GM21723 (cell line): ENCODE measurements around the gene MLN.

ENCODE experiments used
- ATAC-seq: cut with Tn5 transposase; IDR thresholded peaks from one replicate; pipeline ENCODE4 v1.9.1; 2021; ENCODE audit warnings: mild to moderate bottlenecking, moderate library complexity; ENCODE audit not compliant: unreplicated experiment

The MLN gene

DNA sequence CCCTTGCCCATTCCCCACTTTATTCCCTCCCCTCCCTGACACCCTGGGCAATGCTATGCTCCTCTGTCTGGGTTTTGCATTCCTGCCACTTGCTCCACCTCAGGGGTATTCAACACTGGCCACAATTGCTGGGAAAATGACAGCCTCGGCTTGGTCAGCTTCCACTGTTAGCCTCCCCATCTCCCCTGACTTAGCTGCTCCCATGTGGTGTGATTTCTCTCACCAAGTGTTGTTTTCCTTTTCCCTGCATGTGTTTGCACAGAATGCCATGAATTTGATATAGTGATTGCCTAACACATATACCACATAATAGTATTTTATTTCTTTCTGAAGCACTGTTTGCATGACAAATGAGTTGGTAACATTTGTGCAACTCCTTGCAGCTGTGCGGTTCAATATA is 13.4 kb downstream of the MLN start:
- ATAC-seq, result no peak

- ATAC-seq, result no peak
Measured at GRCh38 chr6:33789550-33789895, 14.3 kb downstream of the MLN start.

- ATAC-seq, result peak; percentile 92
Measured at GRCh38 chr6:33788694-33789549, 14.9 kb downstream of the MLN start, which contains the start of gene LEMD2. LEMD2 (minus strand) TSS chr6:33789130; CDS start chr6:33789116, 14 bp downstream.

DNA sequence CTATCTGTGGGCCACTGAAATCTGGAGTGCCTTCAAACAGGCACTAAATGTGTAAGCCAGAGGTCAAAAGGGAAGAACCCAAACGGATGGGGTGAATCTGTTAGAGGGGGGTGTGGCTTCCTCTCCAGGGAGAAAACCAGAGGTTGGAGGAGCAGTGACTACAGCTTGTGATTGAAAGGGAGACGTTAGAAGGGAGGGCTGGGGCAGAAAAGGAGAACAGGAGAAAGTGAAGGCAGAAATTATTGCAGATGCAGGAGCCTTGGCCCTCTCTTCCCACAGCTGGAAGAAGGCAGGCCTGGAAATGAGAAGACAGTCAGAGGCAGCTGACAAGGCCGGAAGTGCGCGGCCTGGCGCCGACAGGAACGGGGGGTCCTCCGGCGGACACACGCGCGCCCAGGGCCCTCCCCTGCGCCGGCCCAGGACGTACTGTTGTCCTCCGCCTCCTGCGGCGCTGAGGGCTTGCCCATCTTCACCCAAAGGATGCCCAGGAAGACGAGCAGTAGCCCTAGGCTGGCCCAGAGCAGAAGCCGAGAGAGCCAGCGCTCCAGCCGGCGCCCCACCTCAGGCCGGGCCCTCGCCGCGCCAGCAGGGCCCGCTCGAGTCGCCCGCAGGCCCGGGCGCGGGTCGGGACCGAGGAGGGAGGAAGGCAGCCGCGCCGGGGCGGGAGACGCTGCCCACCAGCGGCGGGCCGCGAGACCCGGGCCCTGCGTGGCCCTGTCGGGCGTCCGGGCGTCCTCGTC is 15.7 kb downstream of the MLN start:
- peak; percentile 48 for ATAC-seq

GRCh38 chr6:33787346-33787953 is 16.4 kb downstream of the MLN start:
- ATAC-seq, result no peak

DNA sequence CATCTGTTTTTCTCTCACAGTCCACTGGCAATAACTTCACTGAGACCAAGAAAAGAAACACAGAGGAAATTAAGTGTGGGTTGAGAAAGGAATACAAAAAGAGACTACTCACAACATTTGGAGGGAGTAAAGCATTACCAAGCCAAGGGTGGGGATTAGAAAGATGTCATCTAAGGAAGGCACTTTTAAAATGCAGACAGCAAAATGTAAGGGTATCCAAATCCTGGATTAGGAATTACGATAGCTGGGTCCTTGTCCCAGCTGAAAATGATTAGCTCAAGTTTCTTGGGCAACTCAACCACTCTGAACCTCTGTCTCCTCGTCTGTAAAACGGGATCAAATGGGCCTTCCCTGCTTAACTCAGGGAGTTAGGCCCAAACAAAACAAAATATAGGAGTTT is 17.1 kb downstream of the MLN start:
- no peak for ATAC-seq

DNA sequence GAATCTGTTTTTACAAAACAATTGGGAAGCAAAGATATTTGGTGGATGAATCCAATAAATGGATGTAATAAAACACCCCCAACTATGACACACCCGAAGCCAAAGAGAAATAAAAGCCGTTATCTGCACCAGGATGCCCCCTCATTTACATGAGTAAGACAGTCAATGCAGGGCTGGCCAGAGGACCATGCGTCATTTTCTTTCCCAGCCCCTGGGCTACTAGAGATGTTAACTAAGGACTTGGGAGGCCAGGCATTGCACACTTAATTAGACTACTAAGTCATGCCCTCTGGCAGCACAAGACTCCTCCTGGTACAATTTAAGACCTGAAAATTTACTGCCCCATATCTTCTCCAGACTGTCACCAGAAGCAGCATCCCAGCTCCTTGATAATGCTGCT is 18.0 kb downstream of the MLN start:
- ATAC-seq, result no peak

DNA sequence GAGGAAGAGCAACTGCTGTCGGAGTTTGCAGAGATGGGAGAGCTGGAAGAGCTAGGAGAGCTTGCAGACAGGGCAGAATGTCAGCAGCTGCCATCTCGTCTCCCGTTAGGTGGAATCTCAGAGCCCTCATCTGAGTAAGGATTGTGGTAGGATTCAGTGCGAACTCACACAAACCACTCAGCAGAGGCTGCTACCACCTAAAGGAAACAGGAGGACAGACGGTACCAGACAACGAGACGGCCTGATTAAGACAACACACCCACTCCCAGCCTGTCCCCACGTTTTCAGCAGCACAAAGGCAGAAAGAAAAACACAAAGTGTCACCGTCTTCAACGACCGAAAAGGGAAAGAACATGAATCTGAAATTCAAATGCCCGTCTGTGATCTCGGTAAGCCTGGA is 19.0 kb downstream of the MLN start:
- ATAC-seq, result no peak

DNA sequence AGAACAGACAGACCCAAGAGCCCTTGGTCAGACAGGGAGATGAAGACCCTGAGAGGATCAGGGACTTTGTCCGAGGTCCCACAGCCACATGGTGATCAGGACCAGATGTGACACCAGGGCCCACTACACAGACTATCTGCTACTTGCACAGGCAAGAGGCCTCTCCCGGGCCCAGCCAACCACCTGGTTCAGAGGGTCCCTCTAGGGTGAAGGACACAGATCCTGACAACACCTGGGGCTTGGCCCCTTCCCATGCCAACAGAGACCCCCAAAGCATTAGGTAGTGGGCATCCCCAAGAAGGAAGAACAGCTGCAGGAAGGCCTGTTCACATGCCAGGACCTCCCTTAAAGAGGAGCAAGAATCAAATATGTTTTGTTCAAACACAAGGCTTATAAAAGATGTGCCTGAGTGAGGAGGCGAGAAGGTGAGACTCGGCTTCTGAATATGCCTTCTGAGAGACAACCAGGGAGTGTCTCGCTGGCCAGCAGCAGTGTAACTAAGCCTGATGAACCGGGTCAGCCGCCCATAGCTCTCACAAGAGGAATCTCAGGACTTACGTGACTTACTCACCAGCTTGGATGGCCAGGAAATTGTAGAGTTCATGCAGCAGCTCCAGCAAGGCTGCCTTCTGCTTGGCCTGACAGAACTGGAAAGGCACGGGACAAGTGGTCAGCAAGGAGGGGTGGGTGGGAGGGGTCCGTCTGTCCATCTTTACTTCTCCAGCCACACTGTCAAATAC is 19.9 kb downstream of the MLN start:
- no peak for ATAC-seq

- no peak for ATAC-seq
Measured at GRCh38 chr6:33782561-33782960, 21.2 kb downstream of the MLN start.

DNA sequence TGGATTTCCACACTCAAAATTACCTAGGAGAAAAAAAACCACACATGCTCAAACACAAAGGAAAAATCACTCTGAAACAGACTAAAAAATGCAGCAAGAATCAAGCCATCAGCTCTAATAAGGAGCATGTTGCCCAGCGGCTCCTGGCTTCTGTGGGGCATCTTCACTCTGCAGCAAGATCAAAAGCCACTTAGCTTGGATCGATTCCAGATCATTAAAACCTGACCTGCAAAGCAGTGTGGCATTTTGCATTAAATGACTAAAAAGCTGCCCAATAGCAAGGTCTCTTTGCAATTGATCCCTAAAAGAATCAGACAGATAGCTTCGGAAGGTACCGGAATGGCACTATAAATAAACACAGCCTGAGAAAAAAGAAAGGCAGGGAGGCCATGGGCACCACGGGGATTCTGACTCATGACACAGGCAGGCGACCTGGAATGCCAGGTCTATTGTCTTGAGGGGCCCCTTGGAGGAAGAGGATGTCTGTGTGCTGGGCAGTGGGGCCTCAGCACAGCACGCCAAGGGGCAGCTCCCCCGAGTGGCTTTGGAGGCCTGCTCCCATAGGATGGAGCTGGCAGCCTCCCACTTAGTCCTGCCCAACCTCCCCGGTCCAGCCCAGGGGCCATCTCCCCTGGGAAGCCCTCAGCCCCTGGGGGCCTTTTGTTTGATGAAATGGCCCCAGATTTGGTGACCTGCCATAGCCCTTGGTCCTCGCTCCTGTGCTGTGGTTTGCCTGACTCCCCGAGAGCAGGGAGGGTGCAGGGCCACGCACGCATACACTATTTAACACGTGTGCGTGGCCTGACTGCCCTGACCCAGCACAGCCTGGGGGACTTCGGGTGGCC is 22.4 kb downstream of the MLN start:
- no peak for ATAC-seq

GRCh38 chr6:33779895-33780294 is 23.9 kb downstream of the MLN start:
- ATAC-seq, result no peak

- ATAC-seq, result no peak
Measured at GRCh38 chr6:33779290-33779689, 24.5 kb downstream of the MLN start.

GRCh38 chr6:33778444-33779121 is 25.2 kb downstream of the MLN start:
- no peak for ATAC-seq

DNA sequence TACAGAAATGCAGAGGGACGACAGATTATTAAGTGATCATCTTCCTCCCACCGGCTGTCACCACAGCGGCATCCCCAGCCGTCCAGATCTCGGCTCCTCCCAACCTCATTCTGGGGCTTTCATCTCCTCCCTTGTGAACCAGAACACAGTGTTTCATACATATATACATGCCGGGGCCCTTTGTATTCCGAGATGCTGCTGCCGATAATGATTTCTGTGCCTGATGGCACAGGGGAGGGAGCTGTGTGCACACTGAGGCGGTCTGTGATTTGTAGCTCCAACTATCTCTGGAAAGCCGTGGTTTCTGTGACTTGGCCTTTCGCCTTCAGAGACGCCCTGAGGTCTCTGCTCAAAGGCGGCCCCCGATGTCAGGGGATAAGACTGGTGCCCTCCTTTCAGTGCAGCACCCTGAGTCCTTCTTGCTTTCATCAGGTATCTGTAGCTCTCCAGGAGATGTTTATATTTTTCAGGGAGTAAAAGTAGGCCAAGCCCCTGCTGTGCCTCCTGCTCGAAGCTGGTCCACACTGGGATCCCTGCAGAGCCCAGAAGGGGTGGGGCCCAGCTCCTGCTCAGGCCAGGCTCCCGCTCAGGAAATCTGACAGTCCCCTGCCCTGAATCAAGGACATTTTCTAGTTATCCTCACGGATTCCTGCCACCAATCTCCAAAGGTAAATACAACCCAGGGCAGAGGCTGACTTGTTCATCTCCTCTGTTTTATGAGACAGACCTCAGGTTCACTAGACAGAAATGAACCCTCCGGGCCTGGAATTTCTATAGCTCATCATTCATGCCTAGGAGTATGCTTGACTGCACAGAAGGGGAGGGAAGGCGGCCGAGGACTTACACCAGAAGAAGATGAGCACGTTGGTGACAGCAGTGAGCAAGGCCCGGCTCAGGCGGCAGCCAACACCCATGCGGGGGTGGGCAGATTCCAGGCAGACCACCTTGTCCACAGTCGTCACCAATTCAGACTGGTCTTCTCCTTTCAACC is 26.1 kb downstream of the MLN start:
- ATAC-seq, result no peak

GRCh38 chr6:33776764-33777163 is 27.0 kb downstream of the MLN start:
- ATAC-seq, result no peak

DNA sequence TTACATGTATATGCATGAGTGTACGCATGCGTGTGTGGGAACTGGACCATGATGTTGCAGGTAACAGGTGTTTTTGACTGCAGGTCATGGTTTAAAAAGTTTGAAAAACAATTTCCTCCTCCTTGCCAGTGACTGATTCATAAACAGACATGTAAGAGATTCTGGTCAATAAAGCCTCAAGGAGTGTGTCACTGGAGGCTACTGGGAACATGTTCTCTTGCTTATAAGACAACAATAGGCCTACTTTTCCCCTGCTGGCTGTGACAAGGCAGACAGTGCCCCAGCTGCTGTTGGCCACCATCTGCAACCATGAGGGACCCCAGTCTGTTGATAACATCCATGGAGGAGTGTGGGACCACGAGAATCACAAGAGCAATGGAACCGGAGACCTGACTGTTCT is 27.6 kb downstream of the MLN start:
- no peak for ATAC-seq

GRCh38 chr6:33774774-33775173 is 29.0 kb downstream of the MLN start:
- ATAC-seq, result no peak
